Fibroblast of skin of back (primary cell): ENCODE results near the gene CLIP1.
"Not testable (repeated sequence)": the region's sequence is repeated elsewhere in the genome, so short reads cannot be mapped to it uniquely, and the experiment has no call there.

Experiments used
- DNase-seq: peaks from one replicate; pipeline ENCODE4 v3.0.0-alpha.2; 2013

Gene CLIP1

DNA sequence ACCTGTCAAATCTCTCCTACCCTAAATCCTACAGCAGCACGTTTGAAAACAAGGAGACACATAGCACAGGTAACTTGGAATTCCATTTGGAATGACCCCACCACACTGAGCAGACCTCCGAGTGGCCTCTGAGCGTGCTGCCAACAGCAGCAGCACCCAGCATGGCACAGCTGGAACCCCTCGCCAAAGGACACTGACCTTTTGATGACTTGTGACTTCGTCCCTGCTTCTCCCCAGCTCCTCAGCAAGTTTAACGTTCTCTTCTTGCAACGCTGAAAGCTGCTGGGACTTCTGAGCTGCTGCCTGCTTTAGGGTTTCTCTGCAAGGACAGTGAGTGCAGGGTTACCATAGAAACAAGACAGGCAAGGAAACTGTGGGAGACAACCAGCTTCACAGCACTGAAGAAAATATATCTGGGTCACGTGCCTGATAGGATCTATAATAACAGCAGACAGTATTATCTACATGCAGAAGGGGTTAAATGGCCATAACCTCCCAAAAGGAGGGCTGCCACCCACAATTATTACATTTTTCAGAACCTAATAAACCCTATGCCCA lies 112.8 kb downstream of the CLIP1 start:
- no peak for DNase-seq

DNA sequence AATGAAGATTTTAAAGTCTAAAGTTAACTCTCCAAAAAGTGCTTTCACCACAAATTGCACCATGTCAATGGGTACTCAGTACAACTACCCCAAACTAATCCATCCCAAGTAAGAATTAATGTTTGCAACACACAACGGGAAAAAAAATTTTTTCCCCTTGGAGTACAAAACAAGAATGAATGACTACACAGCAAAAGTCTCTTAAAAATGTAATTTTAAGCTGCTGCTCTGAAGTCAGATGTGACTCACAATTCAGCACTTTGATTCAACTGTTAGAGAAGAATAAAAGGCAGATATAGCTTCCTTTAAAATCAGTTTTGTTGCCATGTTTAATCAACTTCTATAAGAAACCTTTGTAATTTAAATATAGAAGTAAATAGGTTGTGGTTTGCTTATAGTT lies 113.7 kb downstream of the CLIP1 start:
- DNase-seq: peak; percentile 50

DNA sequence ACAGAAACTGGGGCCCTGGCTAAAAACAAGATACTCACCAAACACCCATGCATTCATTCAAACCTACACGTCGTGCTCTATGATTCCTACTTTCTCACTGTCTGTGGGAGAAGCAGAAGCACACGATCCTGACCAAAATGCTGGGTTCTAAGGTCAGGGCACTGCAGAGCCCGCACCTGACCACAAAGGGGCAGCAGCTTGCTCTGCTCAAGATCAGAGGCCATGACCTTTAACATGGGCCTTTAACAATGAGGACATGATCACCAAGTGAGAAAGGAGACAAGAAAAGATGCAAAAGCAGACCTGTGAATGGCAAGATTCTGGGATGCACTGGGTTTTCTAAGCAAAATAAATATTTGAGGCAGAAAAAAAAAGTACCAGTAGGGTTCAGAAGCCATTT lies 116.1 kb downstream of the CLIP1 start:
- no peak for DNase-seq

DNA sequence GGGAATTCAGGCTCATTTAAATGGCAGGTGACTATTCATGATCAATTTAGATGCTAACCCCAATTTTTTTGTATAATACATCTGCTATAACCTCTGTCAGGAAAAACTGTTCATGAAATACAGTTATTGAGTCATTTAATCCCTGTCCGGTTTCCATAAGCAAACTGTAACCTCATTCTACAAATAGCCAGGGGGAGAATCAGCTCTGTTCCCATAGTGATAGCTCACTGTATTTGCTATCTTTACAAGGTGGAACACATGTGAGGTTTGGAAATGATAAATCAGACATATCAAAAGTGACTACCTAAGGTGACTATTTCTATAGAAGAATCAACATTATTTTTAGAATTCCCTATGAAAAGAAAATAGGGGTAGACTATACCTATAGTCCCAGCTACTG lies 117.5 kb downstream of the CLIP1 start:
- no peak for DNase-seq

DNA sequence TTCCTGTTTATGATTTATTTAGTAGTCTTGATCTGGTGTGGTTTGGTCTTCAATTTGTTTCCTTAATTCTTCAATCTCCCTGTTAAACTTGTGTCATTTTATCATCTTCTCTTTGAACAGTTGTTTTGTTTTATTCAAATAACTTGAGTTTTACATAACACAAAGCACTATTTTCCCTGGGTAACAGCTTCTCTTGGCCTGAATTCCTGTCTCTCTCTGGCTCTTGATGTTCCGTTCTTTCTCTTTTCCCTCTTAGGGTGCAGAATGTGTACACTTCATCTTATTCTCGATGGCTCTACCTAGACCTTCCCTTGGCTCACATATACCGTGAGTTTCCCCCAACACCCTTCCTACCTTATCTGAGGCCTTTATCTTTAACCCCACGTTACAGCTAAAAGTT lies 119.4 kb downstream of the CLIP1 start:
- DNase-seq: no peak

DNA sequence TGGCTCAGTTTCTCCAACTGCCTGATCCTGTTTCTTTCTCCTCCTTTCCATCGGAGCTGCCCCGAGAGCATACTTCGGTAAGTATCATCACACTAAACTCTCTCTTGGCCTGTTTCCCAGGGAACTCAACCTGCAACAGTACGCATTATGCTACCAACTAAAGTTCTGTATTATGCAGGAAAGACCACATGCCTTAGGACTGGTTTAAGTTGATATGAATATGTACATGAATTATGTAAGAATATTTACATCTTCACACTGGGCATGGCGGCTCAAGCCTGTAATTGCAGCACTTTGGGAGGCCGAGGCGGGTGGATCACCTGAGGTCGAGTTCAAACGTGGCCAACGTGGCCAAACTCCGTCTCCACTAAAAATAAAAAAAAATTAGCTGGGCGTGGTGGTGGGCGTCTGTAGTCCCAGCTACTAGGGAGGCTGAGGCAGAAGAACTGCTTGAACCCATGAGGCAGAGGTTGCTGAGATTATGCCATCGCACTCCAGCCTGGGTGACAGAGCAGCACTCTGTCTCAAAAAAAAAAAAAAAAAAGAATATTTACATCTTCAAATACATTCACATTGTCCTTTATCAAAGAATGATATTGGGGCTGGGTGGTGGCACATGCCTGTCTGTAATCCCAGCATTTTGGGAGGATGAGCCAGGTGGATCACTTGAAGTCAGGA lies 124.3 kb downstream of the CLIP1 start:
- DNase-seq: no peak

DNA sequence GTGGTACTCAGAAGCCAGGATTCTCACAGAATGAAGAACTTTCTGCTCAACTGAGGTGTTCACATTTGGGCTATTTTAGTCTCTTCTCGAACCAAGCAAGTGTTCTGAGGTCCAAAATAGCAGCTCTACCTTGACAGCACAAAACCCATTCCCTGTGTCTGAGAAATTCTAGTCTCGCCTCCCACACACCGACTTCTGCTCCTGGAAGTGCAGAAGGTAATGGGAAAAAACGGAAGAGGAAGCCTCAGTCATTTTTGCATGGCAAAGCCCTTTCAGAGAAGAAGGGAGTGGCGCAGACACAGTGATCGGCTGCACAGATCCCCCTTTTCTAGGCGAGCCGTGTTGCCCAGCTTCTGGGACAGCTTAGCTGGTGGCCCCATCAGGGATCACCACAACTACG lies 125.0 kb downstream of the CLIP1 start:
- no peak for DNase-seq

DNA sequence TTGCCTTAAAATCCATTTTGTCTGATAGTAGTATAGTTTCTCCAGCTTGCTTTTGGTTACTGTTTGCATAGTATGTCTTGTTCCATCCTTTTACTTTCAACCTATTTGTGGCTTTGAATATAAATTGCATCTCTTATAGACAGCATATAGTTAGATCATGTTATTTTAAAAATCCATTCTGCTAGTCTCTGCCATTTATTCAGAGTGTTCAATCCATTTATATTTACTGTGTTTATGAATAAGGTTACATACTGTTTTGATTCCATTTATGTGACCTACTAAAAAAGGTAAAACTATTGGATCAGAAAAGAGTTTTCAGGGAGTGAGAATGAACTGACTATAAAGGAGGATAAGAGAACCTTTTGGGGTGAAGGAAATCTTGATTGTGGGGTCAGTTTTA lies 126.6 kb downstream of the CLIP1 start:
- DNase-seq: no peak

DNA sequence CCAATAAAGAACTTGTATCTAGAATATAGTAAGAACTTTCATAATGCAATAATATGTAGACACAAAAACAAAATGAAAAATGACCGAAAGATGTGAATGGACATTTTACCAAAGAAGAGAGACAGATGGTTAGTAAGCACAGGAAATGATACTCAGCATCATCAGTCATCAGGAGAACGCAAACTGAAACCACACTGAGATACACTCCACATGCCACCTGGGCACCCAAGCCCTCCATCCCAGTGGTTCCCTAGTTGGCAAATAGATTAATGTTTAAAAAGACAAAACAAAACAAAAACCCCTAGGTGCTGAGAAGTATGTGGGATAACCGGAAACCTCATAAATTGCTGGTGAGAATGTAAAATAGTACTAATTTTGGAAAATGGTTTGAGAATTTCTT lies 129.4 kb downstream of the CLIP1 start:
- DNase-seq: no peak

DNA sequence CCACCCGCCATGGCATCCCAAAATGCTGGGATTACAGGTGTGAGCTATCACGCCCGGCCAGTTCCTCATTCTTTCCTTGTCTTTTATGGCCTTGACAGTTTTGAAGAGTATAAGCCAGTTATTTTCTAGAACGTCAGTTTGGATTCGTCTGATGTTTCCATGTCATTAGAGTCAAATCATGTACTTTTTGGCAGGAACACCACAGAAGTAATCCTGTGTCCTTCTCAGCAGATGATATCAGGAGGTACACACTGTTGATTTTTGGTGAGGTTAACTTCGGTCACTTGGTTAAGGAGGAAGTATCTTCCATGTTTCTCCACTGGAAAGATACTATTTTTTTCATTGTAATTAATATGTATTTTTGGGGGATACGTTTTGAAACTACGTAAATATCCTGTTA lies 131.0 kb downstream of the CLIP1 start:
- DNase-seq: no peak

DNA sequence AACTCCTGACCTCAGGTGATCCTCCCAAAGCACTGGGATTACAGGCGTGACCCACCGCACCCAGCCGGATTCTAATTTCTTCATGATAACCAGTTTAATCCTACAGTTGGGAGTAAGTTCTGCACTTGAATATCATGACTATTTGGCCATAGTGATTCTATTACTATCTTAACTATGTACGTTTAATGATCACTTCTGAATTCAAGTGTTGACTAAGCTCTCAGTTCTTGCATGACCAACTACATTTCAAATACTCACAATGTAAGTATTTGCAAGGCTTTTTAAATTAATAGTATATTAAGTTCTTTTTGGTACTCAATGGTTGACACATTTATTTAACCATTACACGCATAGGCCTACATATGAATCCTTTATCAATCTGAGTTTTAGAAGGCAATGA lies 138.8 kb downstream of the CLIP1 start:
- DNase-seq: no peak

DNA sequence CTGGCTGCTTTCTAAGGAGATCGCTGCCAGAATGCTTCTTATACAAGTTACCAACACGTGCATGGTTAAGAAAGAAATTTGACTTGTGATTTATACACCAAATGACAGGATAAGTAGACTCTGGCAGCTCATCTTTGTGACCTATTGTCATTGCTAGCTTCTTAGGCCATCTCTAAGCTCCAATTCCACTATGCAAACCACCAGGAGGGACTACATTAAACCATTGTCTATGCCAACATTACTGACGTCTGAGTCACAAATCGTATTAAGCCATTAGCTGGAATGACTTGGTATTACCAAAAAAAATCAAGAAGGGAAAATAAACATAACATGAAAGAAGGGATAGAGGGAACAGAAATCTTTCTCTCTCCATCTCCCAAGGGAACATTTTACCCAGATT lies 140.4 kb downstream of the CLIP1 start:
- peak; percentile 92 for DNase-seq

DNA sequence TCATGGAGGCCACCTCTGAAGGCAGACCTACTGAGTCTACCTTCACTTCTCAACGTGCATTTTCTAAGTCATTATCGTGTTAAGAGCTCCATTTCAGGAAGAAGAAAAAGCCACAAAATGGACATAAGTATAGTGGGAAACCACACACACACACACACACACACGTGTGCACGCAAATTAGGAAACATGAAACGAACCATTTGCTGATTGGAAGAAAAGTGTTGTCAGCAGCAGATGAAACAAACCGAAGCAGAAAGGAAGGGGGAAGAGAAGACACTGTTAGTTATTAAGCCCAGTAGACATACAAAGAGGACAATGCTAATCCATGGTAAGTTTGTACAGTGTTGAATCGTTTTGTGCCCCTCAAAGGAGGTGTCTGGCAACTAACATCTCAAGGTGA lies 146.2 kb downstream of the CLIP1 start:
- no peak for DNase-seq

DNA sequence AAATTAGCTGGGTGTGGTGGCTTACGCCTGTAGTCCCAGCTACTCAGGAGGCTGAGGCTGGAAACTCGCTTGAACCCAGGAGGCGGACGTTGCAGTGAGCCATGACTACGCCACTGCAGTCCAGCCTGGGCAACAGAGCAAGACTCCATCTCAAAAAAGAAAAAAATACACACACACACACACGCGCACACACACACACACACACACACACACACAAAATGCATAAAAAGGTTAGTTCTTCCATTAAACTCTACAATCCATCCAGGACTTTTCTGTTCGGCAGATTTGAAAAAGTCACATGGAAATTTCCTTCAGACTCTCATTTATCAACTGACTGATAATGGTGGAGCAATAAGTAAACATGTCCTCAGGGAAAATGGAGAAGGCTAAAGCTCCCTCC lies 147.0 kb downstream of the CLIP1 start:
- DNase-seq: no peak

DNA sequence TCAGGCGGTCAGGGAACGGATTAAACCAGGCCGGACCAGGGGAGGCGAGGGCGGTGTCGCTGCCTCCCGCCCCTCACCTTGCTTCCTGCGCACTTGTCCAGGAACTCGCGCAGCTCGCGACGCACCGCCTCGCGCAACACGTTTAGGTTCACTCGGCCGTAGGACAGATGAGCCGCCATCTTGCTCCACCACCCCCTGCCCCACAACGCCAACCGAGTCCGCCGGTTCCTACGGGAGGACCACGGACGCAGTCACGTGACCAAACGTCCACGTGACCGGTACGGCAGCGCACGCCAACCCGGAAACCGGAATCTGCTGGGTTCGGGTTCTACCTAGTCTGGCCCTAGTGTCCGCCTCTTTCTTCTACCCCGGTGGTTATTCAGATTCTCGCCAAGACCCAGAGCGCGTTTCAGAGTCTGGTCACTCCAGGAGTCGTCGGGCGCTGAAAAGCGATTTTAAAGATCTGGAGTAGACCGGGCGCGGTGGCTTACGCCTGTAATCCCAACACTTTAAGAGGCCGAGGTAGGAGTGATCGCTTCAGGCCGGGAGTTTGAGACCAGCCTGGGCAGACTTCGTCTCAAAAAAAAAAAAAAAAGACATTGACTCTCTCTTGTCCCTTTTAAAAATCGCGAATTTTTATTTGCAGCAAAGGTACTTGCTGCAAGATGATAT lies 156.1 kb downstream of the CLIP1 start, which contains the start of gene VPS33A:
VPS33A (minus strand) TSS at position 265 of the 672 bp plus-strand sequence; CDS start at position 179, 86 bp downstream.
- DNase-seq: peak; percentile 98

DNA sequence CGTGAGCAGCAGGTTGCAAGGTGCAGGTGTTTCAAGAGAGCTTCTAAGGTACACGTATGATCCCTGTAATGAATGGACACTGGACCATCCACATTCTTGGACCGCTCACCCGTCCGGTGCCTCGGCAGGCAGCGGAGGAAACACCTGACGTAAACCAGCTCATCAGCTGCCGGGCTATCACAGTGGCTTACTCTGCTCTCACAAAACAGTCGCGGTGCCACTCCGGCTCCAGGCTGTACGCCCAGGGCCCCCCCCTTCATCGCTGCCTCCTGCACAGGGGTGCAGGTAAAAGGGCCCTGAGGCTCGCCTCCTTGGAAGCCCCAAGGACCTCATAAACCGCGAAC lies 156.6 kb downstream of the CLIP1 start:
- DNase-seq: no peak

DNA sequence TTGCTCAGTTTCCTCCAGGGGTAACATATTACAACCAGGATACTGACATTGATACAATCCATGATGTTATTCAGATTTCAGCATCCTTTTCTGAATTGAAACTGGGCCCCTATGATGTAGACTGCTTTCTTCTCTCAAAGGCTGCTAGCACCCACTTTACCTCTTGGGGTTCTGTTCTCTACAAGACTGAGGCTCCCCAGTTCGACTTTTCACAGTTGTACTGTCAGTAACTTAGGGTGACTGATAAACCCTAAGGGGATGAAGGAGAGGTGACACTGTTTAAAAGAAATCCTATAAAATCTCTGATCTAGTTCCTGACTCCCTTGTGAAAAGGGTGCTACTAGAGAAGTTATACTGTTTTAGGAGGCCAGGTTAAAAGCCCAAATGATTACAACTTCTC lies 157.0 kb downstream of the CLIP1 start:
- DNase-seq: no peak

DNA sequence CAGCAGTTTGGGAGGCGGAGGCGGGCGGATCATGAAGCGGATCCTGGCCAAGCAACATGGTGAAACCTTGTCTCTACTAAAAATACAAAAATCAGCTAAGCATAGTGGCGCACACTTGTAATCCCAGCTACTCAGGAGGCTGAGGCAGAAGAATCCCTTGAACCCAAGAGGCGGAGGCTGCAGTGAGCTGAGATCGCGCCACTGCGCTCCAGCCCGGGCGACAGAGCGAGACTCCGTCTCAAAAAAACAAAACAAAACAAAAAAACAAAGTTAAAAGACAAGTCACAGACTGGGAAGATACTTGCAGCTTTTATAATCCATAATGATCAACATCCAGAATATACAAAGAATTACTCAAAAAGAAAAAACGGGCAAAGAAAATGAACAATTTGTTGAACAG lies 161.7 kb downstream of the CLIP1 start:
- DNase-seq: not testable (repeated sequence)

DNA sequence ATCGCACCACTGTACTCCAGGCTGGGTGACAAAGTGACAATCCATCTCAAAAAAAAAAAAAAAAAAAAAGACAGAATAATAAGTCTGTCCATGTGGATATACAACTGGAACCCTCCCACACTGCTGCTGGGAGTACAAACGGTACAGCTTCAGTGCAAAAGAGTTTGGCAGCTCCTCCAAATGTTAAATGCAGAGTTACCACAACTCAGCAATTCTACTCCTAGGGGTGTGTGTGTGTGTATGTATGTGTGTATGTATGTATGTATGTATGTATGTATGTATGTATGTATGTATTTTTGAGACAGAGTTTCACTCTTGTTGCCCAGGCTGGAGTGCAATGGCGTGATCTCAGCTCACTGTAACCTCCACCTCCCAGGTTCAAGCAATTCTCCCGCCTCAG lies 163.5 kb downstream of the CLIP1 start:
- DNase-seq: not testable (repeated sequence)

DNA sequence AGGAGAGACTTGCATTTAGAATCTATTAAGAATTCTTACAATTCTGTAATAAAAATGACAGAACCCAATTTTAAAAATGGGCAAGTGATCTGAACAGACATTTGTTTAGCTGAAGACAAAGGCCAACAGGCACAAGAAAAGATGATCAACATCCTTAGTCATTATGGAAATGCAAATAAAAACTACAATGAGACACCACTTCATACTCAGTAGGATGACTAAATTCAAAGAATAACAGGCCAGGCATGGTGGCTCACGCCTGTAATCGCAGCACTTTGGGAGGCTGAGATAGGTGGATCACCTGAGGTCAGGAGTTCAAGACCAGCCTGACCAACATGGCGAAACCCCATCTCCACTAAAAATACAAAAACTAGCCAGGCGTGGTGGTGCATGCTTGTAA lies 164.0 kb downstream of the CLIP1 start:
- not testable (repeated sequence) for DNase-seq

DNA sequence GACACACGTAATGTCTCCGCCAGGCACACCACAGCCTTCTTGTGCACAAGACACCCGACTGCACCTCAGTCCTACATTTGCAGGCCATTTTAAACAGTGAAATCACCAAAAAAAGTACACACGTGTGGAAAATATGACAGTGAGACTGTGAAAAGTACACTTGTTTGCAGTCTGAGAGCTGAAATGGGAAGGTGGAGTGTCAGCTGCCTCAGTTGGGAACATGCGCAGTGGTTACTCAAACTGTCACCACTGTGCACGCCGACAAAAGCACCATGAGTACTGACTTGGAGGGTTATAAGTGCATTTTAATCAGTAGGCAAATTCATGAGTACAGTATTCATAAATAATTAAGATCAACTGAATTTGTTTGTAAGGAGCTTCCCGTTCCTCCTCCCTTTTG lies 171.9 kb downstream of the CLIP1 start:
- no peak for DNase-seq

DNA sequence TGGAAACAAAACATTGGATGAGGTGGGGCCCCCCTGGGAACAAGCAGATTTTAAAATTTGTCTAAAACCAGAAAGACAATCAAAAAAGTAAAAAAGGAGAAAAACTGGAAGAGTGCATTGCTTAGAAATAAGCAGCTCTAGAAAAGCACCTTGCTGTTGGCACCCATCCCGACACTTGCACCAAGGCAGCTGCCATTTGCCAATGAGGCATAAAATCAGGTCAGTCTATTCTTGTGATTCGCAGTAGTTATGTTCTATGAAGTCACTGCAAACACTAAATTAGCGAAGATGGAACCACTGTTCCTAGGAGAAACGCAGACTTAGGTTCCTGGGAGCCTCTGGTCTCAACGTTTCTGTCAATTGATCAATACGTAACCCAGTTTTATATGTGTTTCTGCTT lies 172.4 kb downstream of the CLIP1 start:
- DNase-seq: no peak

DNA sequence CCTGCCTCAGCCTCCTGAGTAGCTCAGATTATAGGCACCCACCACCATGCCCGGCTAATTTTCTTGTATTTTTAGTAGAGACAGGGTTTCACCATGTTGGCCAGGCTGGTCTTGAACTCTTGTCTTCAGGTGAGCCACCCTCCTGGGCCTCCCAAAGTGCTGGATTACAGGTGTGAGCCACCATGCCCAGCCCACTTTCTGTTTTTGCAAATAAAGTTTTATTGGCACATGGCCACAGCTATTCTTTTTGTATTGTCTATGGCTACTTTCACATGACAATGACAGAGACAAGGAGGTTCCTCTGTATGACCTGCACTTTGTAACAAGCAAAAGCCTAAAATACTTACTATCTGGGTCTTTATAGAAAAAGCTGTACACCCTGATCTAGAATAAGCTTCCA lies 176.9 kb downstream of the CLIP1 start:
- no peak for DNase-seq
